Lower leg skin (tissue), 4 donors: Measurements from ENCODE around the gene FTCDNL1. TPM values are rescaled to one million over a fixed set of nuclear protein-coding genes. Genes with fewer than 3 reads are reported as not detected.

Experiments
- DNase-seq, 2 donors: peaks; one replicate each; pipeline ENCODE4 v3.0.0-alpha.2; 2019; ENCODE audit warnings: low spot score in 2 of 2
- H3K4me3 ChIP-seq: fragments of 200-600 bp; sonication (generic); 2 replicates; pipeline ENCODE4 v1.5.1; 2017; ENCODE audit warnings: mild to moderate bottlenecking, low read depth; ENCODE audit not compliant: poor library complexity, severe bottlenecking
- CTCF ChIP-seq, 3 donors: fragments of 450-650 bp; IDR thresholded peaks; one replicate each; pipeline ENCODE4 v1.5.1; 2016; ENCODE audit warnings: antibody characterized with exemption in 3 of 3, mild to moderate bottlenecking in 3 of 3, moderate library complexity in 2 of 3
- POLR2A ChIP-seq, 2 donors: fragments of 450-650 bp; IDR thresholded peaks; one replicate each; pipeline ENCODE4 v1.6.1; 2016 to 2017; ENCODE audit warnings: antibody characterized with exemption in 2 of 2, mild to moderate bottlenecking in 1 of 2, moderate library complexity in 1 of 2
- WGBS, 2 donors: methylation state at CpG; one replicate each; pipeline ENCODE4 v1.1.5; 2018; 5-methylcytosine and 5-hydroxymethylcytosine counted together
- intact Hi-C: fragments of 100-400 bp; cut with DNase I; formaldehyde crosslinking; loops from one replicate; pipeline ENCODE4 v1.15.0; 2023; ENCODE audit warnings: low total_unique reads
- total RNA-seq, 4 donors: library from RNA; depleted of rRNA; stranded (reverse); fragments of >200 nt; gene quantifications; one replicate each; pipeline ENCODE4 v1.1.0, GENCODE V29; 2016

FTCDNL1 gene
- total RNA-seq, 4 donors from 2014 or later, result 1.9 to 2.9 (median 2.7) TPM; not detected in 1

- TF ChIP-seq POLR2A (IDR thresholded peaks at IDR 0.05), result no peak
- TF ChIP-seq CTCF (IDR thresholded peaks at IDR 0.05), result no peak
- WGBS, 2 donors, result 9 to 11% methylated on average over 1 of the region's 1 CpG
- intact Hi-C loops, result no loop called here
These were observed 94.2 kb downstream of the FTCDNL1 start for GRCh38 chr2:199756743-199757142.

GRCh38 chr2:199756211-199756610, 94.8 kb downstream of the FTCDNL1 start:
- TF ChIP-seq CTCF (IDR thresholded peaks at IDR 0.05) (no peak), POLR2A (IDR thresholded peaks at IDR 0.05) (no peak)
- WGBS, 2 donors, result 88 to 93% methylated on average over 3 of the region's 3 CpGs
- intact Hi-C loops, result no loop called here
- no peak overlapping the region for H3K4me3 ChIP-seq
- no peak for DNase-seq

More at GRCh38 chr2:199756743-199757142, 94.2 kb downstream of the FTCDNL1 start:
- no peak overlapping the region for H3K4me3 ChIP-seq
- no peak for DNase-seq

GRCh38 chr2:199754766-199755165, 96.2 kb downstream of the FTCDNL1 start:
- TF ChIP-seq POLR2A (IDR thresholded peaks at IDR 0.05), result no peak
- TF ChIP-seq CTCF (IDR thresholded peaks at IDR 0.05), result no peak
- no peak overlapping the region for H3K4me3 ChIP-seq
- no peak for DNase-seq
- intact Hi-C loops, result no loop called here
- 93 to 95% methylated on average over 3 of the region's 3 CpGs for WGBS, 2 donors

GRCh38 chr2:199751492-199752120, 99.4 kb downstream of the FTCDNL1 start:
- TF ChIP-seq CTCF (IDR thresholded peaks at IDR 0.05) (no peak), POLR2A (IDR thresholded peaks at IDR 0.05) (no peak)
- intact Hi-C loops, result no loop called here
- H3K4me3 ChIP-seq, result no peak overlapping the region
- DNase-seq, result no peak
- 52 to 57% methylated on average over 8 of the region's 8 CpGs for WGBS, 2 donors

GRCh38 chr2:199749571-199749970, 101.4 kb downstream of the FTCDNL1 start:
- DNase-seq, result no peak
- TF ChIP-seq POLR2A (IDR thresholded peaks at IDR 0.05), result no peak
- no peak for TF ChIP-seq CTCF (IDR thresholded peaks at IDR 0.05)
- H3K4me3 ChIP-seq, result no peak overlapping the region
- 95% methylated on average over 5 of the region's 5 CpGs for WGBS, 2 donors
- intact Hi-C loops, result loop anchor here (10.0 kb wide), 1 partner anchor 1435 kb away; no protein-coding TSS in a partner anchor

- 83 to 88% methylated on average over 11 of the region's 11 CpGs for WGBS, 2 donors
- intact Hi-C loops, result loop anchor here (10.0 kb wide), 1 partner anchor 1430 kb away; no protein-coding TSS in a partner anchor
- DNase-seq, result no peak
- TF ChIP-seq POLR2A (IDR thresholded peaks at IDR 0.05) (no peak), CTCF (IDR thresholded peaks at IDR 0.05) (no peak)
- no peak overlapping the region for H3K4me3 ChIP-seq
These were observed 106.3 kb downstream of the FTCDNL1 start for GRCh38 chr2:199744724-199745123.
